Activated CD4-positive, CD25-positive, alpha-beta regulatory T cell treated with anti-CD3 and anti-CD28 coated beads, Interleukin-2, amount 50 U/mL, for 72 hours (primary cell): ENCODE data around the gene PRKG1.

ENCODE experiments used
- DNase-seq: peaks from one replicate; pipeline ENCODE4 v3.0.0; 2021

The PRKG1 gene

DNA sequence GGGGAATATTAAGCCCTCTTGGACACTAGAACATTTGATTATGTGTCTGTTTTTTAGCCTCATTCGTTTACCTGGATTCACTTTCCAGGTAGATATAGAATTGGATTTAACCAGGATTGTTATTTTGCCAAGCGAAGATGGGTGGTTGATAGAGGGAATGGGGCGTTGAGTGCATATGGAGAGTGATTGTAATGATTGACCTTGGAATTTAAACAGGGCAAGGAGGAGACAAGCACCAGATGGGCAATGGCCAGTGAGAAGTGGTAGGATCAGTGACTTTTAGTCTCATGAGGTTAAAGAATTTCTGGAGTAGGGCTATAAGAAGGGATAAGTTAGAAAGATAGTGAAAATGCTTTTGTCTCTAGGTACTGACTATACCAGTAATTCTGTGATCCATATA, 836.3 kb downstream of the PRKG1 start:
- DNase-seq: no peak

DNA sequence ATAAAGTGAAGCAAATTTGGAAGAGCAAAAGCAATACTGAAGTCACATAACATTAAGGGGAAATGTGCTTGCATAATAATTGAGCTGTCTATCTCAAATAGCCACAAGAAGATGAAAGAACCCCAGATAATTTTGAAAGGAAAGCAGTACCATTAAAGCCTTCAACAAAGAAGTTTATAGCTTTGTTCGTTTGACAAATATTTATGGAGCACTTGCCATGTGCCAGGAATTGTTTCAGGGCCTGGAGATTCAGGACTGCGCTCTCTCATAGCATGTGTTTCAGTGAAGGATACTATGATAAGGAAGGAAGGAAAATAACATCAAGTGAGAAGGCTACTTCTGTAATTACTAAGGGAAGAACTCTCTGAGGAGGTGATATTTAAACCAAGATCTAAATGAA, 837.4 kb downstream of the PRKG1 start:
- DNase-seq: no peak

- DNase-seq: no peak
Observed at GRCh38 chr10:51915031-51915542, 840.8 kb downstream of the PRKG1 start.

GRCh38 chr10:51918440-51918839, 844.2 kb downstream of the PRKG1 start:
- DNase-seq: no peak

DNA sequence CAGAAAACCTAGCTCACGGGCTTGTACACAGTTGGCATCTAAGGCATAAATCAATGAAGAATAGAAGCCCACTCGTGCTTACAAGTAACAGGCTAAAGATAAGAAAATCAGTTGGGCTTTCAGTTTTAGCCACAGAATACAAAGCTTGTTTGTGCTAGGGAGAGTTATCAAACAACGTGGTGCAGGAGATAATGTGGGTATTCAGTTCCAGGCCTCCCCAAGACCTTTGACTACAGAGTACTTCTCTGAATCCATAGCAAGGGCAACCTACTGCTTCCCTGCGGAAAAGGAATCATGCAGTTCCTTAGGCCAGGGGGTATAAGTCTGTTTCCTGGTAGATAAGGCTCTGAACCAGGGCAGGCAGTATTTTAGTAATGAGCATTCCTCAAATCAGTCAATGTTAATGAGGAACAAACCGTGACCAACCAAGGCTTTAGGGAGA, 844.6 kb downstream of the PRKG1 start:
- DNase-seq: no peak

DNA sequence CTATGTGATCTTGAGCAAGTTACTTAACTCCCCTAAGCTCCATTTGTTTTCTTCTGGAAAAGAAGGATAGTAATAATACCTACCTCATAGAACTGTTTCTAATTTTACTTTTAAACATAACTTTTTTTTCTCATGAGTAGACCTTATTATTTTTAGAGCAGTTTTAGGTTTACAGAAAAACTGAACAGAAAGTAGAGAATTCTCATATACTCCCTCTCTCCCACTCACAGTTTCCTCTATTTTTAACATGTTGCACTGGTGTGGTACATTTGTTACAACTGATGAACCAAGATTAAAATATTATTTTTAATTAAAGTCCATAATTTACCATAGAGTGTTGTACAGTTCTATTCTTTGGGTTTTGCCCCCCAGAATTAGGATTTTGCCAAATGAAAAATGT, 846.4 kb downstream of the PRKG1 start:
- no peak for DNase-seq

- no peak for DNase-seq
Observed at GRCh38 chr10:51924359-51924758, 850.1 kb downstream of the PRKG1 start.

DNA sequence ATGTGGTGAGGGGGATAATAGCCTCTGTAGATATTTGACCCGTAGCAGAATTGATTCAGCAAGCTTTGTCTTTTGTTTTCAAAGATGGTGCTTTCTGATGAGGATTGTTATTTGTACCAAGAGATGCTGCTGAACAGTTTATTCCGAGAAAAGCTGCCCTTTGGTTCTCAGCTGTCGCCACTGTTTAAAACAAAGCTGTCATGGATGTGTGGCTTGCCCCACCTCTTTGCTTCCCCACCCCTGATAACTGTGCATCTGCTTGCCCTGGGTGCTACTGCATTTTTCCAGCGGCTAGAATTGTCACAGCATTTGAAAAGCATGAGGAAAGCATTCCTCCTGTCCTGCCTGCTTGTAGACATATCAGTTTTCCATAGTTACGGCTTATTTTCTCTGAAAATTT, 852.0 kb downstream of the PRKG1 start:
- DNase-seq: no peak

GRCh38 chr10:51928162-51928561, 853.9 kb downstream of the PRKG1 start:
- no peak for DNase-seq

GRCh38 chr10:51932530-51932929, 858.2 kb downstream of the PRKG1 start:
- no peak for DNase-seq

GRCh38 chr10:51934373-51934772, 860.1 kb downstream of the PRKG1 start:
- DNase-seq: no peak

DNA sequence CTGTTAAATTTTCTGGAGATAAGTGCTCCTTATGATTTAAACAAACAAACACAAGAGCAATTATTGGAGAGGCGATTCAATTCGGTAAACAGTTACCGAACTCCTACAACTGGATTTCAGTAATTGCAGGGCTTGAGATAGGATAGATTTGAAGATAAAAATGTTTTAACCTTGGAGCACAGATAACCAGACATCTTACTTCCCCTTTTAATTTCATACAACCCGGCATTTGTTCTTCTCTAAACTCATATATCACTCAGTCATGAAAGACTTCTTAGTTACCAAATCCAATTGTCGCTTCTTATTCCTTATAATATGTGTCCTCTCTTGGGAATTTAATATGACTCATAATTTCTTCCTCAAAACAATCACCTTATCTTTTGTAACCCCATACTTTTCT, 861.1 kb downstream of the PRKG1 start:
- DNase-seq: no peak

- DNase-seq: no peak
Observed at GRCh38 chr10:51937308-51938140, 863.2 kb downstream of the PRKG1 start.

- DNase-seq: no peak
Observed at GRCh38 chr10:51950371-51950995, 876.2 kb downstream of the PRKG1 start.

DNA sequence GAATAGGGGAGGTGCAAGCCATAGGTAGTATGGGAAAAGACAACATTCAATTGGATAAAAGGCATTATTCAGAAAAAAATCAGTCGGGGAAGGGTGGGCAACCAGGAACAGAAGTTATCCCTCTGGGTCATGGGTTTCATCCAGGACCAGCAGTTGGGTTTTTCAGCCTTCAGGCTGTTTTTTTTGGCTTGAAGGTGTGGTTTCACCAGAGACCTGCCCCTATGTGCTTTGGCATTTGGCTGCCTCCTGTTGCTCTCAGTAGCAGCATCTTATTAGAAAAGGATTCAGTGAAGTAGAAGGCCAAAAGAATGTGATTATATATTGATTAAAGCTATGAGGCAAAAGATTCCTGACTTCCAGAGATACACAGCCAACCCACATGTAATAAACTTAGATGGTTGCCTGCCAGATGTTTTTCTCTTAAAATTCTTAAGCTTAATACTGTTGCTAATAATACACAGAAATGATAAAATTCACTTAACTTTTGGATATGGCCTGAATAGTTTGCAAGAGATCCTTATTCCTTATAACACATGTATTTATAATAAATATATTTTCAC, 876.8 kb downstream of the PRKG1 start:
- DNase-seq: no peak

- DNase-seq: no peak
Observed at GRCh38 chr10:51951601-51952000, 877.3 kb downstream of the PRKG1 start.

DNA sequence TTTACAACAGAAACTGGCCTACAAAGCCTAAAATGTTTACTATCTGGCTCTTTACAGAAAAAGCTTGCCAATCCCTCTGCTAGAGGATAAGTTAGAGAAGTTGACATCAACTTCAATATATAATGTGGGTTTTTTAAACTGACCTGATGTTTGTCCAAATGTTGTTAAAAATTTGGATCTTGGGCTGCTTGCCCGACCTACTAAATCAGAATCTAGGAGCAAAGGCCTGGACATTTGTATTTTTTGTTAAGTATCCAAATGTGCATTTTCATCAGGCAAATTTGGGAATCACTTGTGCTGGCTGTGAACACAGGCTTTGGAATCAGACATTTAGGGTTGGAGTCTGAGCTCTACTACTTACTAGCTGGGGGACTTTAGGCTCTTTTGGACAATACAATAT, 877.8 kb downstream of the PRKG1 start:
- no peak for DNase-seq

DNA sequence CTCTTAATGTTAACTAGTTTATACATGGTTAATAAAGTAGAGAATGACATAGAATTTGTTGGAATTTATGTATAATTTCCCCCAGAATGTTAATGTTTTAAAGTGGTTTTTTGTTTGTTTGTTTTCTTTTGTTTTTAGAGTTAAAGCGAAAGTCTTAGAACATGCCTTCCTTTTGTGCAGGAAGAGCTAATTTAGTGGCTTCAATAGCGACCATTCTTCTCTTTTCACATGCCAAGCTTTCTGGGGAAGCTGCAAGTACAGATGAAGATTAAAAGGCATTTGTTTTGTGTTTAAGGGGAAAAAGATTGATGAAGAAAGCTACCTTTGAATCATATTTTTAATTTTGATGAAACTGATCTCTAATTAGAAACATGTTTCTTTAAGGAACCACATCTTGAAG, 881.4 kb downstream of the PRKG1 start:
- no peak for DNase-seq

GRCh38 chr10:51956822-51957221, 882.5 kb downstream of the PRKG1 start:
- no peak for DNase-seq

DNA sequence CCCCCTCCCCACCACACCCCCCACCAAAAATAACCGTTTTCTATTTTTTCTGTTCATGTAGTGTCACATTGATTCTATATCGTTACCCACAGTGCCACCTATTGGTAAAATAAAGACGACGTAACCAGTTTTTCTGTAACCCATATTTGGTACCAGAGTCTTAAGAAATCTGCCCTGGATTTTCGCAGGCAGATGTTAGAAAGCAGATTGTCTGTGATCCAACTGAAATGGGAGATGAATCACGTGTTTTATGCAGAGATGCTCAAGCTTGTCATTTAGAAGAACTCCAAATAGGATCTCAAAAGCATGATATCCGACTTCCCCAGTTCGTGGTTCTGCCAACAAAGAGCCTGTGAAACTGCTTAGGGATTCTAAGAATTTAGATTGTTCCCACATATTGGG, 886.2 kb downstream of the PRKG1 start:
- no peak for DNase-seq

DNA sequence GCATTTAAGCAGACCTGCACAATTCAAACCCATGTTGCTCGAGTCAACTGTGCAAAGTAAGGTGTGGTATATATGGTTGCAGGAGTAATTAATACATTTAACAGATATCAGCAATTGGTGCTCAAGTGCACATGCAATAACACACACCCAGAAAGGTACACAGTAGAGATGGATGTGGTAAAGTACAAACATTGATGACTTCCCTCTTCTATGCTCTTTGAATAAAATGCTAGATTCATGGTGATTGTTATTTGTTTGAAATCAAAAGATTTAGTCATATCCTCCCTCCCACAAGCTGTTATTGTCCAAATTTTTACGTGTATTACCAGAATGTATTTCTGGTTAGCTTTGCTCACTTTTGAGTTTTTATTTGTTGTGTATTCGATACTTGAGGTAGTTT, 887.1 kb downstream of the PRKG1 start:
- no peak for DNase-seq

DNA sequence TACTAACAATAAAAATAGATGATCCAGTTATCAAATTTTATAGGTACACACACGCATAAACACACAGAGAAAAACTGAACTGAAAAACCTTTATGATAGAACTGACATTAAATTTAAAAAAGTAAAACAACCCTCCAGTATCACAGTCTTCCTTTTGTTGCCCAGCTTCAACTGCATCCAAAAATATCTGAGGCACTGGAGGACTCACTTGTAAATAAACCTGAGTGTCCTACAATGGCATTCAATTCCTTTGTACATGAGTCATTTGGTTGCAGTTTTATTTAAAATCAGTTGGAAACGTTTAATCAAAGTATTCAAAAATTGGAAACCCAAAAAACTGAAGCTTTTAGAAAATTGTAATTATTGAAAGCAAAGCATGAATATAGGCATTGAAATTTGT, 890.3 kb downstream of the PRKG1 start:
- DNase-seq: no peak

GRCh38 chr10:51965451-51965850, 891.2 kb downstream of the PRKG1 start:
- no peak for DNase-seq

GRCh38 chr10:51972733-51973346, 898.6 kb downstream of the PRKG1 start:
- DNase-seq: no peak
